ENCODE measurements around the gene HOMER1.
A peak's percentile ranks its signal among the peaks of the same experiment; 100 is the strongest.
"Not testable (repeated sequence)": the region's sequence is repeated elsewhere in the genome, so short reads cannot be mapped to it uniquely, and the experiment has no call there.

HOMER1 gene

GRCh38 chr5:79516331-79516730 is 2.4 kb upstream of the HOMER1 start:
- DNase-seq: not testable (repeated sequence)

- peak; percentile 91 for DNase-seq
Measured at GRCh38 chr5:79514391-79515105, 614 bp upstream of the HOMER1 start.

GRCh38 chr5:79513308-79513703 is 628 bp downstream of the HOMER1 start:
- peak; percentile 16 for DNase-seq

- peak; percentile 18 for DNase-seq
Measured at GRCh38 chr5:79512471-79513307, 1.2 kb downstream of the HOMER1 start.

- DNase-seq: no peak
Measured at GRCh38 chr5:79512049-79512448, 1.9 kb downstream of the HOMER1 start.

- no peak for DNase-seq
Measured at GRCh38 chr5:79510638-79511037, 3.3 kb downstream of the HOMER1 start.

- peak; percentile 13 for DNase-seq
Measured at GRCh38 chr5:79509244-79509885, 4.6 kb downstream of the HOMER1 start.

- DNase-seq: no peak
Measured at GRCh38 chr5:79508794-79509193, 5.1 kb downstream of the HOMER1 start.

GRCh38 chr5:79508354-79508753 is 5.6 kb downstream of the HOMER1 start:
- no peak for DNase-seq

GRCh38 chr5:79507251-79508205 is 6.4 kb downstream of the HOMER1 start:
- no peak for DNase-seq

GRCh38 chr5:79505138-79505537 is 8.8 kb downstream of the HOMER1 start:
- no peak for DNase-seq

GRCh38 chr5:79503794-79504495 is 10.0 kb downstream of the HOMER1 start:
- DNase-seq: no peak

GRCh38 chr5:79499640-79500273 is 14.2 kb downstream of the HOMER1 start:
- no peak for DNase-seq

GRCh38 chr5:79495311-79495710 is 18.6 kb downstream of the HOMER1 start:
- no peak for DNase-seq

GRCh38 chr5:79493596-79494345 is 20.2 kb downstream of the HOMER1 start:
- DNase-seq: no peak

GRCh38 chr5:79491690-79492317 is 22.1 kb downstream of the HOMER1 start:
- DNase-seq: no peak

GRCh38 chr5:79490323-79490936 is 23.5 kb downstream of the HOMER1 start:
- no peak for DNase-seq

- no peak for DNase-seq
Measured at GRCh38 chr5:79489773-79490172, 24.2 kb downstream of the HOMER1 start.

GRCh38 chr5:79488775-79489174 is 25.2 kb downstream of the HOMER1 start:
- DNase-seq: peak; percentile 54

- DNase-seq: no peak
Measured at GRCh38 chr5:79488058-79488457, 25.9 kb downstream of the HOMER1 start.
